Muscle of arm (tissue), 12 donors: Measurements from ENCODE around the gene CYP2E1. TPM values are rescaled to one million over a fixed set of nuclear protein-coding genes. Genes with fewer than 3 reads are reported as not detected.
"Not testable (repeated sequence)": the region's sequence is repeated elsewhere in the genome, so short reads cannot be mapped to it uniquely, and the experiment has no call there.

ENCODE experiments used
- DNase-seq: peaks from one replicate; pipeline ENCODE4 v3.0.0-alpha.2; 2013
- polyA plus RNA-seq, 12 donors: library from polyadenylated mRNA; unstranded; fragments of 120-200 nt; gene quantifications; one replicate each; pipeline ENCODE4 v1.2.1, GENCODE V29; 2013; ENCODE audit not compliant: insufficient read length in 12 of 12

The CYP2E1 gene
- polyA plus RNA-seq, 12 donors, result 0.64 to 2.6 (median 1.2) TPM; not detected in 2

GRCh38 chr10:133528296-133528844 lies 1.2 kb downstream of the CYP2E1 start:
- DNase-seq, result no peak

- DNase-seq, result no peak
Measured at GRCh38 chr10:133528845-133529575, 1.8 kb downstream of the CYP2E1 start.

- DNase-seq, result no peak
Measured at GRCh38 chr10:133529576-133529946, 2.4 kb downstream of the CYP2E1 start.

- no peak for DNase-seq
Measured at GRCh38 chr10:133530506-133530905, 3.3 kb downstream of the CYP2E1 start.

- no peak for DNase-seq
Measured at GRCh38 chr10:133532871-133533270, 5.7 kb downstream of the CYP2E1 start.

- no peak for DNase-seq
Measured at GRCh38 chr10:133534417-133534816, 7.3 kb downstream of the CYP2E1 start.

GRCh38 chr10:133536198-133536597 lies 9.0 kb downstream of the CYP2E1 start:
- no peak for DNase-seq

GRCh38 chr10:133537546-133538545 lies 10.7 kb downstream of the CYP2E1 start:
- no peak for DNase-seq

GRCh38 chr10:133541441-133541975 lies 14.3 kb downstream of the CYP2E1 start:
- DNase-seq, result not testable (repeated sequence)

GRCh38 chr10:133544506-133544905 lies 17.3 kb downstream of the CYP2E1 start:
- DNase-seq, result no peak

GRCh38 chr10:133554600-133554999 lies 27.4 kb downstream of the CYP2E1 start:
- DNase-seq, result no peak

GRCh38 chr10:133555521-133555920 lies 28.4 kb downstream of the CYP2E1 start:
- no peak for DNase-seq

GRCh38 chr10:133557381-133557780 lies 30.2 kb downstream of the CYP2E1 start:
- no peak for DNase-seq

GRCh38 chr10:133559216-133559615 lies 32.1 kb downstream of the CYP2E1 start:
- DNase-seq, result no peak

GRCh38 chr10:133564816-133565215 lies 37.7 kb downstream of the CYP2E1 start:
- DNase-seq, result no peak

GRCh38 chr10:133565441-133566294 lies 38.5 kb downstream of the CYP2E1 start, which contains the start of gene SYCE1:
Gene SYCE1 (minus strand): TSS chr10:133565583. CDS start chr10:133565529, 54 bp downstream.
- DNase-seq, result no peak

- no peak for DNase-seq
Measured at GRCh38 chr10:133567119-133567518, 40.0 kb downstream of the CYP2E1 start.

- no peak for DNase-seq
Measured at GRCh38 chr10:133567609-133568286, 40.6 kb downstream of the CYP2E1 start.

- no peak for DNase-seq
Measured at GRCh38 chr10:133568287-133568614, 41.1 kb downstream of the CYP2E1 start.

GRCh38 chr10:133568831-133569527 lies 41.8 kb downstream of the CYP2E1 start:
- not testable (repeated sequence) for DNase-seq
